Epidermal melanocyte (primary cell): ENCODE measurements around the gene TMPRSS13.

Experiments
- DNase-seq: peaks from one replicate; pipeline ENCODE4 v3.0.0; 2011; ENCODE audit warnings: low spot score; ENCODE audit not compliant: insufficient read length

The TMPRSS13 gene

DNA sequence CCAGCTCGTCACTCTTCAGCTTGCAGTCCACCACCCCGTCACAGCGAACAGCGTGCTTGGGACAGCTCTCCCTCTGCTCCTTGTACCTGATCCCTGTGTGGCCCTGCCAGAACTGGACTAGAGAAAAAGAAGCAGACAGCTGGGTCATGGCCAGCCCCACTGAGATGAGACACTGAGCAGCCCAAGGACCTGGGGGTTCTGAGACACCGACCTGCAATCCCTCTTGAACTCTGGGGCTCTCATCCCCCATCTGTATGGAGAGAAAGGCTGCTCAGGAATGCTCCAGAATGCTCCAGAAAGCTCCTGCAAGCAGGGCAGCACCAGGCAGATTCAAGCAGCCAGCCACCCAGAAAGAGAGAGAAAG lies 14.8 kb downstream of the TMPRSS13 start:
- DNase-seq, result no peak

DNA sequence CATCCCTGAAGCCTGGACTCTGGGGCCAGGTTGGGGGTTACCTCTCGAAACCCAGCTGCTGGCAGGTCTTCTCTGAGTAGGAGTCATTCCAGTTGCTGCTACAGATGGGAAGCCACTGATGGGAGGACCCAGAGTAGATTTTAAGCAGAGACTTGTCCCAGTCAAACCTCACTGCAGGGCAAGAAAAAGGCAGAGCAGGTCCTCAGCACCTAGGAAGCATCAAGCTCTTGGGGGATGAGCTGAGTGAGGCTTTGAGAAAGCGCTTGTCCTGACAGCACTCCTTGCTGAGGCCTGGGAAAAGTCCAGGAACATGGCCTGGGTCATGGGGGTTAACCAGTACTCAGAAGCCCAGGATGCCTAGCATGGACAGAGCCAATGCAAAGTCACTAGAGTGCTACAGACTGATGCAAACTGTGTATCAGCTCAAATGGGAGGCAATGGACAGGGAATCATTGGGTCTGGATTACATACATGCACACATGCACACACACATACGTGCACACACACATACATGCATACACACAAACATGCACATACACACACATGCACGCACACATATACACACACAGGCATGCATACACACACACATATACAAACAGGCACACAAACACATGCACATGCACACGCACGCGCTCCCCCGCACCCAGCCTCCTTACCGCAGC lies 15.3 kb downstream of the TMPRSS13 start:
- no peak for DNase-seq

DNA sequence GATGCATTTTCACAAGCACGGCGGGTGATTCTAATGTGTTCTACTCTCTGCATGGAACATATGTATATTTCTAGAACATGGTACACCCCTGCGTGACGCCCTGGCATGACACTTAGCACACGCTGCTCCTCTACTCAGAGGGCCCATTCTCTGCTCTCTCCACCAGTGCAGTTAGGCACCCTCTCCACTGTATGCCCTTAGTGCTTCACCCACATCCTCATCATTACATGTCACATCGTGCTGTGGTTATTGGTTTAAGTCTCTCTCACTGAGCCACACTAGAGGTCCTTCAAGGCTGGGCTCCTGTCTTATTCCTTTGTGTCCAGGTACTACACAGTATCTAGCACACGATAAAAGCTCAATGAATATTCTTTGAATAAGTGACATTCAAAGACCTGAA lies 16.7 kb downstream of the TMPRSS13 start:
- no peak for DNase-seq

DNA sequence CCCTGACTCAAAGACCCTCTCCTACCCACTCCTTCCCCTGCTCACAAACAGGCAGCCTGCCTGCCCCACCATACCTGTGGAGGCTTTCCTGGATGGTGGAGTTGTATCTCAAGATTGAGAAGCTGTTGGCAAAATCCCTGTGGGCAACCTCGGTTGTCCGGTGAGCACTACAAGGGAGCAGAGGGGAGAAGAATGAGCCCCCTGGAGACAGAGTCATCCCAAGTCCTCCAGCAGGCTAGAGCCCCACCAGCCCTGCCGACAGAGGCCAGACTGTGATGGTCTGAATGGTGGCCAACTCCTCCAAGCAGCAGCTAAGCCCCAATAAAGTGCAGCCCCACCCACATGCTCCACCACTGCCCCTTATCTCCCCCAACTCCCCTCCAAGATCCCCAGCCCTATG lies 17.5 kb downstream of the TMPRSS13 start:
- no peak for DNase-seq

DNA sequence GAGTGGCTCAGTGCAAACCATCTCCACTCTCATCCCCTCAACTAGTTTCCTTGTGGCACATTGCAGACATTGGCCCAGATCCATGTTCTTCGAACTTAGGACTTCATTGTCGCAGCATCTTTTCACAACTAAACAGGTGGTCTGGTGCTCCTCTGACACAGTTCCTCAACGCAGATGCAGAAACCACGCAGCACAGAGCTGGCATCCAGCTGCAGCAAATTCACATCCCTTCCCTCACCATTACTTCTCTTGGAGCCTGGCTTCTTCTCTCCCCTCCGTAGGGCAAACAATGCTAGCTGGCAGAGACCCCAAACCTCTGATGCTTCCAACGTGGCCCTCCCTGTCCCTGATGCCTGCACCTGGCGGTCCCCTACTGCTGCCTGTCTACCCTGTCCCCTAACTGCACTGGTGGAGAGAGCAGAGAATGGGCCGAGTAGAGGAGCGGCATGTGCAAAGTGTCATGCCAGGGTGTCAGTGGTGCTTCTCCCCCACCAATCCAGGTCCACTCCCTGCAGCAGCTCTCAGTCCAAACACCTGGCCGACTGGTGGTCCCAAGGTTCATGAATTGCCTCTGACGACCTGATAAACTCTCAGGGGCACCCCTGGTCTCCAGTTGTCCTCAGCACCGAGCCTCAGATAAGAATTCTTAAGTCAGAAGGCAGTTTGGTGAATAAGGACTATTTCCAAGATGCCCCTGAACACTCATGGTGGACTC lies 18.1 kb downstream of the TMPRSS13 start:
- no peak for DNase-seq

DNA sequence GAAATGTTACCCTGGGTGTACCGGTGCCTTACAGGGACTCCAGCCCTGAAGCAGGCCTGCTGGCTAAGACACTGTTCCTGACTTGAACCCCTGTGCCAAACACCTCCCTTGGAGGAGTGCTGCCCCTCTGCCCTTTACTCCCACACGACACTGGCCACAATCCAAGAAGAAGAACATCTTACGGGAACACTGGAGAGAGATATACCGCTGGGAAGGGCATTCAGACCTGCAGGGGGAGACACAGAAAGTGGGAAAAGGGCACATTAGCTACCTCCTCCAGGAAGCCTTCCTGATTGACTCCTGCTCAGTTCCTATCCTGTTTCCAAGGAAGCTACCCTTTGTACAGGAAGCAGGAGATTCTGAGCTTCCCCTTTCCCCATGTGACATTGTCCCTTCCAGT lies 18.7 kb downstream of the TMPRSS13 start:
- DNase-seq, result no peak

DNA sequence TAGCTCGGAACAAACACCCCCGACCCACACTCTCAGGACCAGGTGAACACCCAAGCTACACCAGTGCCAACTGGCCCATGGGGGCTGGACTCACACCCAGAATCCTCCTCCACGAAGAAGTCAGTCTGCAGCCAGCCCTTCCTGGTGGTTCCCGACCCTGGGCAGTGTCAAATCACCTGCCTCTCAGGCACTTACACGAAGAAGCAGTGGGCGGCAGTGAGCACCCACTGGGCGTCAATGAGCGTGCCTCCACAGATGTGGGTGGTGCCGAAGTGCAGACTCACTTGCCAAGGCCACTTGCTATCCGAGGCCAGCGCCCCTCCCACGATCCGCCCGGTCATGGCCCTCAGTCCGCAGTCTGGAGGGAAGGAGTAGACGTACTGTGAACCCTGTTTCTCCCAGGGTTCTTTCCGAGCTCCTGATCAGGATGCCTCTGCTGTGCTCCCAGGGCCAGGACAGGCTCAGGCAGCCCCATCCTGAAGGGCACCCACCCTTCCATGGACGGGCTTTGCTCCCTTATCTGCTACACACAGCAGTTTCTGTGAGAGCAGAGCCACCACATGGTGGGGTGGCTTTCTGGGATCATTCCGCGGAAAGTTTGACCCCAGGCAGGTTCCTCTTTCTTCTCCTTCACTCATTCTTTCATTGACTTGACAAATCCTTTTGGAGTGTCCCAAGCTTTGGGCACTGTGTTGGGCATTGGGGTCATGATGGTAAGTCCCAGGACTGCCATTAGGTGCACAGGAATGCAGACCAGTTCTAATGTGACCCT lies 19.4 kb downstream of the TMPRSS13 start:
- no peak for DNase-seq

DNA sequence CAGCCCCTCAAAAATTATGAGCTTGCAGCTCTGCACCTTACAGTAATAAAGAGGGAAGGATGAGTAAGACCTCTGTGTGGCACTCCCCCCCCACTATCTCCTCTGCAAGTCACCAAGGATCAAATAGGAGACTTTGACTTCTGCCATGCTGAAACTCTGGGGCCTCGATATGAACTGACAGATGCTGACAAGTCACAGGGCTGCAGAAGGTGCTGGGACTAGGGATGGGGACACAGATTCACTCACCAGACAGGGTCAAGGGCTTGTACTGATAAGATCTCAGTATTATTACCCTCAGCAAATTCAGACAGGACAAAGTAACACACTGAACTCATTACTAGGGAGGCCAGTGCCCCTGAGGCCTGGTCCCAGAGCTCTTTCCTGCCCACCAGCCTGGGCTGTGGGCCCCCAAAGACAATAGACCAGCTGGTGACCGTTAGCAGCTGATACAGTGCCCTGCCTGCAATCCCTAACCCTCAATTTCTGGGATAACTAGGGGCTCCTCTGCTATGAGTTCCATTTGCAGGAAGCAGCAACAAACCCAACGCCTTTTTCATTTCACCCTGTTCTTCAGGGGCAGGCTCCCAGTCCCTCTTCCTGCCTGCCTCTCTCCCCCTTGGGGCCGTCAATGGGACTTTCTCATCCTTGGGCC lies 20.1 kb downstream of the TMPRSS13 start:
- no peak for DNase-seq

DNA sequence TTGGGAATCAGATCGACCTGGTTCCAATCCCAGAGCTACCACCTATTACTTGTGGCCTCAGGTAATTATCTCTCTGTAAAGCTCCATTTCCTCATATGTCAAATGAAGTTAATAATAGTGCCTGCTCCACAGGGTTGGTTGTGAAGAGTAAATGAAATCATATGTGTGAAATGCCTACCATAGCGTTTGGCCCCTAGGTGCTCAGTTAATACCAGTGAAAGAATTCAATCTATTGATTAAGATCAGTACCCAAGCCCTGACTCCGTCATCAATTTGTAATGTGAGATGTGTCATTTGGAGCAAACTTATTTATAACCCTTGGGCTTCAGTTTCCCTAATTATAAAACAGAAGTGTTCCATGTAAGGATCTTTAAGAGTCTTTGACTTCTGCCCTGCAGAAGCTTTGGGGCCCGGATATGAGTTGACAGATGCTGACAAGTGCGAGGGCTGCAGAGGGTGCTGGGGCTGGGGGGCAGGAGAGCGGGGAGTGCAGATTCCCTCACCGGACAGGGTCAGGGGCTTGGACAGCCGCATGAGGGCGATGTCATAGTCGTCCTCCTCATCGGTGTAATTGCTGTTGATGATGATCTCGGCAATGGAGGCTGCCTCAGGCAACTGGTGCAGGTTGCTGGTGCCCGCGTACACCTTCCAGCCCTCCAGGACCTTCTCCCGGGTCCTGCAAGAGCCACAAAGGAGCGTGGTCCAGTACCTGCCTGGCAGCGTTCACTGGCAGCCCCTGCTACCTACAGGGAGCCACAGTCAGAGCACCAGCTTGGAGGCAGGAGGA lies 20.9 kb downstream of the TMPRSS13 start:
- no peak for DNase-seq

DNA sequence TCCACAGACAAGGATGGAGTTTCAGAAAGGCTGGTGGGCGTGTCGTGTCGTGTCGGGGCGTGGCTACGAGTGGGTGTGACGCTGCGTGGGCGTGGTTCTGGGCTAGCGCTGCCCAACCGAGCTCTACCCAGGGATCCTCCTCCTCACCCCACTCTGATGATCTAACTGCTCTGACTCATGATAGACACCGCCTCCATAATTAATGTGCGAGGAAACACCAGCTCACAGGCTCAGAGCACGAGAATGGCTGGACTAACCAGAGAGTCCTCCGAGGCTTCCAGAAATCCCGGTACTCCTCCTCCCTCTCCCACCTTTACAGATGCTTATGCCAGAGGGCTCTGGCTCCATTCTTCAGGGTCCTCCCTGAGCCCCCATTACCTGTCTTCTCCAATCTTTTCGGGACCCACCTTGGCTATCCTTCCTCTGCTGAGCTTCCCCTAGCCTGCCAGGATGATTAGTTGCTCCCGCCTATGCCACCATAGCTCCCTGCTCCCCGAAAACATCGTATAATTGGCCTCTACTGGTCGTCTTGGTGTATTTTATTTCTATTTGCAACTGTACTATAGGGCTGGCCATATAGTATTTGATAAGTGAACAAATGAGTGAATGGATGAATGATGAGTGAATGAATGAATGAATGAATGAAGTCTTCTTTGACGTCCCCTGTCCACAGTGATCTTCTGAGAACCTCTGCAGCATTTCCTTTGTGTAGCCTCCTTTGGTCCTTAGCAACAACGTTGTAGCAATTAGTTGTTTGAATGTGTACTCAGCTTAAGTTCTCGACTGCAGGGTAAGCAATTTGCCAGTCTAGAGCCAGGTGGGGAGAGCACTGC lies 21.7 kb downstream of the TMPRSS13 start:
- DNase-seq, result no peak

DNA sequence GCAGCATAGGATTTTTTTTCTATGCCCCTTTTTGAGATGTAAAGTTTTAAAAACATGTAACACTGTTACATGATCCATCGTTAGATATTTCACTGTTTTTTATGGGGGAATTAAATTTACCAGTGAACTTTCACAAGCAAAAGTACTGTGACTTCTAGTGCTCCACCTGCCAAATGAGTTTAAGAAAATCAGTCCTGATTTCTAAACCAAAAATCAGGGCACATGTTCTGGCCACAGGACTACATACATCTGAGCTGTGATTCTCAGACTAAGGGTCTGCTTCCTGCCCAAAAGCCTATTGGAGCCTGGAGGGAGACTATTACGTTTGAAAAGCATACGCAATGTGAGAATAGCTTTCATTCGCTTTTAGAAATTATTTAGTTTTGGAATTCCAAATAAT lies 22.5 kb downstream of the TMPRSS13 start:
- no peak for DNase-seq

DNA sequence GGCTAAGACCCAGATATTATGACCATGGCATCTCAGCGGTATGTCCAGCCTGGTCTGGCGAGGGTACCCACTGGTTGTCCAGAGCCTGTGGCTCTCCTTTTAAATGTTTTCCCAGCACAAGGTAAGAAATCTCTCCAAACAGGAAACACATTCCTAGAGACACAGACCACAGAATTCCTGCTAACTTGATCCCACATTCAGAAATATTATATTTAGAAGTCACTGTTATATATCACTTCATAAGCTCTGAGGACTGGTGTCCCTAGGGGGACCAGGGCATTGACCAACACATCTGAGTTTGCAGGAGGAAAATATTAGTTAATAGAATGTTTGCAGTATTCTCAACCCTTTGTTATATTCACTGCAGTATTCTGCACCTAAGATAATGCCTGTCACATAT lies 23.1 kb downstream of the TMPRSS13 start:
- DNase-seq, result no peak

DNA sequence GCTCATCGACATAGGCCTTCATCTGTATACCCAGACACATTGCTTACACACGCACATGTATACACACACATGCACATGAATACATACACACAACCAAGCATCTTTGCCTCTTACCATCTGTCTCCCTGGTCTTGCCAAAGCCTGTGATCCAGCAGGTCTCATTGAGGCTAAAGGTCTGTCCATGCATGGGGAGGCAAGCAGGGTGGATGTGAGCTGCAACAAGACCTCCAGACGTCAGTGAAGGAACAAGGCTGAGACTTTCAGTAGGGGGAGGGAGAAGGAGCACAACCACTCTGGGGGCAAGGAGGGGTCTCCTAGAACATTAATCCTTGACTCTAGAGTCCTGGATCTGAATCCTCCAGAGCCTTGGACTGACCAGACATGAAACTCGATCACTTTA lies 23.7 kb downstream of the TMPRSS13 start:
- no peak for DNase-seq

DNA sequence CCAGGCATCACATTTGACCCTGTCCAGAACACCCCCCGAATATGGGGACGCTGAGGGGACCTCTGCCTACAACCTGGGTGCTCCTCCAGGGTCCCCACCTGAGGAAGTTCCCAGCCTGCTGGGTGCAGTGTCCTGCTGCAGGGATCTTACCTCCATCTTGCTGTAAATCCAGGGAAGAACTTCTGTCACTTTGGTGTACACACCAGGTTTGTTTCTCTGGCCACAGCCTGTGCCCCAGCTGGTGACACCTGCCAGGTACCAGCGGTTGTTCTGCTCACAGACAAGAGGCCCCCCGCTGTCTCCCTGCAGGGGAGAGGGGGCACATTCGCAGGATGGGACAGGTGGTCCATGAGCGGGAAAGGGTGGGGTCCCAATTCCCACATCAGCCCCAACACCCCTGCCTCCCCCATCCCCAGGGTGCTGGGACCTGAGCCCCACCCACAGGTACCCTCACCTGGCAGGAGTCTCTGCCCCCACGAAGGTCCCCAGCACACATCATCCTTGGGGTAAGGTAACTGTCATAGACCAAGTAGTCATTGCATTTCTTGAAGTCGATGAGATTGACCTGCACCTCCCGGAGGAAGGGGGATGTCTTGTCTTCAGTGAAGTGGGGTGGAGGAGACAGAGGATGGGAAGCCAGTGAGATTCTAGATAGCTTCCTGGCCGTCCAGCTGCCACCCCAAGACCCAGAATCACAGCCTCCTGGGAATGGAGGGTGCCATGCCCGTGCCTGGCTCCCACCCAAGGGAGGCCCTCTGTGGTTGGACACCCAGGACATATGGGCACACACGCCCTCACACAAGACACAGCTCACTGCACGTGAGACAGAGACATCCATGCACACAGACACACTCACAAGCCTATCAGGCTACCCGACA lies 25.5 kb downstream of the TMPRSS13 start:
- no peak for DNase-seq

DNA sequence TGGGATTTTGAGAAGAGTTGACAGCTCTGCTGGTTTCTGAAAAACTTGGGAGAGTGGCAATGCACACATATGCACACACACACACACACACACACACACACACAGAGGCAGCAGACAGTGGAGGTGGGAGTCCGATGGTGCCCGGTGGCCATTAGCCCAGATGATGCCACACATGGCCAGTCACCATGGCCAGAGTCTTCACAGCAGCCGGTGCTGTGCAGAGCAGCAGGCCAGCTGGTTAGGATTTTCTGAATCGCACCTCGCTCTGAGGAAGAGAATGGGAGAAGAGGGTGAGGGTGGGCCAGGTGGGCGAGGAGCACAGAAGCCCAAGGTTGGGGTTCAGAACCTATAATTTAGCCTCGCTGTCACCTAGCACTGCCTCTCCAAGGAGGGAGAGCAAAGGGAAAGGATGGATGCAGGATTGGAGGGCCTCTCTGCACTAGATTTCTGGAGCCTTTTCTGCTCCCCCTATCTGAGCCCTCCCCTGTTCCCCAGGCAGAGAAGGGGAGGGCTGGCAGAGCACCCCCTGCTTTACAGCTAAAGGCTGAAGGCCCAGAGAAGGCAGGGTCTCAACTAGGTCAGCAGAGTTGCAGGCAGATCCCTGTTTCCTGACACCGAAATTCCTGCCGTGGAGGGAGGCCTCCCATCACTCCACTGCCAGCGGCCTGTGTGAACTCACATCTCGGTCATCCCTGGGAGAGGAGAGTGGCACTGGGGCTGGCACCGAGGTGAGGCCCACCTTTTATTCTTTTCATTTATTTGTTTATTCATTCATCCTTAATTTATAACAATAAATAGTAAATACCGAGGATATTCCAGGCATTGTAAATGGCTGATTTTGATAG lies 27.0 kb downstream of the TMPRSS13 start:
- no peak for DNase-seq

DNA sequence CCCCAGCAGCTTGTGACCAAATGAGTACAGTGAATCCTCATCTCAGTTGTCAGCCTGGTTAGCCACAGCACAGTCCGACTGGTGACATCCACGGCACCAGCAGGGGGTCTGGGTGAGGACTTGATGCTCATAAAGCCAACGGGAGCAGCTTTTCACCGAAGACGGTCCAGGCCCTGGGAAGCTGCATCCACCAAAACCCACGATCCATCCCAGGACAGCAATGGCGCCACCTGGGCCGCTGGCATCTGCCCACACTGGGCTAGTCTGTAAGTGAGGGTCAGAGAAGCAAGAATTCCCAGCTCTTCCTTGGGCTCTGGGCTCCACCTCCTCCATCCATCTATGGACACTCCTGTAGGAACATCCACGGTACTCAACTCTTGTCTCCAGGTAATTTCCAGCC lies 27.6 kb downstream of the TMPRSS13 start:
- DNase-seq, result no peak

DNA sequence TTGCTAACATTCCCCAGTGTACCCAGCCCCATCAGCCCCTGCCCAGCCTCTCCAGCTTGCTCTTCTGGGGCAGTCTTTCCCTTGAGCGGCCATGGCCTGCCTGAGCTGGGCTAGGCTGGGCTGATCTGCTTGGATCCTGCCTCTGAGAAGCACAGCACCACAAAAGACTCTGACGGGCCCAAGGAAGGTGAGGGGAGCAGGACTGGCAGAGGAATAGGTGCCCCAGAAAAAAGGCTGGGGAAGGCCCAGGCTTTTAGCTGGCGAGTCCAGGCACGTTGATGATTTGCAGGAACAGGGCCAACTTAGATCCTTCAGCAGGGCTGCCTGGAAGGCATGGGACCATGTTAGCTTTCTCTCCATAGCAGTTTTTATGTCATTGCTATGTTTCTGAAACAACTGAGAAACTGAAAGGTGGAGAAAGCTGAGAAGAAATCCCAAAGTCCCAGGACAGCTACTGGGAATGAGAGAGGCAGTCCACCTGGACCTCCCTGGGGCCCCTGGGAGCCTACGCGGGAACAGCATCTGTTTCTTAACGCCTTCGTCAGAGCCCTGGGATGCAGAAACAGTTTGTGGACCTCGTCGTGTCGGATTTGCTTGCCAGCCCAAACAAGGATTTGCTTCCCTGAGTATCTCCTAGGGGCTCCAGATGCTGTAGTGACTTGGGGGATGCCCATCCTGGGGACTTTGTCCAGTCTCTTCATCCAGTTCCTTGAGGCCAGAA lies 28.3 kb downstream of the TMPRSS13 start:
- no peak for DNase-seq

DNA sequence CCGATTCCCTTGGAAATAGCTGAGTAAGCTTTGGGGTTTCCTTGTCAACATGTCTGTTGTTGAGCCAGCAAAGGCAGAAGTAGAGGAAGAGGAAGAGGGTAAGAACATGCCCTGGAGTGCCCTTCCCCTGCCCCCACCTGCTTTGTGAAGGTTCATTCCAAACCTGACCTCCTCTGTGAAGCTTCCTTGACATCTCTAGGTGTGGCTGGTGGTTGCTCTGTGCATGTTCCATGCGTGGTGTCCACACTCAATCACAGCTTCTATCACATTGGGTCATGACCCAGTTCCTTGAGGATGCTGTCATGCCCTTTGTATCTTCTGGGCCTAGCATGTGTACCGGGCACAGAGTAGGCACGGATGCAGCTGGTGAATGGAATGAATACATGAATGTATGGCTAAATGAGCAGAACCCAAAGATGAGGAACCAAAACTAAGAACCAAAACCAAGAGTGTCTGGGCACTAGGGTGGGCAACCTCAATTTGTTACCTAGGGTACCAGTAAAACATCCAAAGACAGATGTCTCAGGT lies 29.0 kb downstream of the TMPRSS13 start:
- DNase-seq, result no peak
